Thoracic aorta (tissue), 2 donors: Measurements from ENCODE around the gene TPST1. TPM values are rescaled to one million over a fixed set of nuclear protein-coding genes. Genes with fewer than 3 reads are reported as not detected.
"Not testable (repeated sequence)": the region's sequence is repeated elsewhere in the genome, so short reads cannot be mapped to it uniquely, and the experiment has no call there.

Source experiments
- ATAC-seq: fragments of 150-250 bp; one replicate; pipeline ENCODE4 v1.8.0; 2017; ENCODE audit warnings: low read depth; ENCODE audit not compliant: insufficient number of reproducible peaks, low FRiP score
- DNase-seq: peaks from one replicate; pipeline ENCODE4 v3.0.0-alpha.2; 2020; ENCODE audit warnings: low spot score
- H3K27ac ChIP-seq, 2 donors: fragments of 200-600 bp; sonication (generic); 1 replicate in 1 of 2; 2 replicates in 1 of 2; pipeline ENCODE4 v1.5.1; 2016; ENCODE audit warnings: mild to moderate bottlenecking in 2 of 2, moderate library complexity in 2 of 2
- H3K27me3 ChIP-seq: fragments of 200-600 bp; sonication (generic); replicated peaks from 2 replicates; pipeline ENCODE4 v1.6.0; 2016; ENCODE audit warnings: mild to moderate bottlenecking; ENCODE audit not compliant: insufficient read depth
- H3K36me3 ChIP-seq: fragments of 200-600 bp; sonication (generic); one replicate; pipeline ENCODE4 v1.5.1; 2016
- H3K4me1 ChIP-seq, 2 donors: fragments of 200-600 bp; sonication (generic); 1 replicate in 1 of 2; 2 replicates in 1 of 2; pipeline versions ENCODE4 v1.5.1 to v1.6.0; 2016; ENCODE audit warnings: low read depth in 2 of 2, mild to moderate bottlenecking in 1 of 2; ENCODE audit not compliant: control insufficient read depth in 1 of 2
- H3K4me3 ChIP-seq: fragments of 200-600 bp; sonication (generic); 2 replicates; pipeline ENCODE4 v1.5.1; 2016; ENCODE audit warnings: mild to moderate bottlenecking
- H3K9me3 ChIP-seq: fragments of 200-600 bp; sonication (generic); 2 replicates; pipeline ENCODE4 v1.5.1; 2016
- CTCF ChIP-seq: fragments of 200-600 bp; sonication (generic); IDR thresholded peaks from one replicate; pipeline ENCODE4 v1.5.1; 2019; ENCODE audit warnings: antibody characterized with exemption
- total RNA-seq, 2 donors: library from RNA; depleted of rRNA; stranded (reverse); fragments of >200 nt; gene quantifications; one replicate each; pipeline versions ENCODE4 v1.1.0 to v1.2.3, GENCODE V29; 2016

The TPST1 gene
- total RNA-seq, 2 donors from 2014 or later, result 18.1 to 25.4 TPM

GRCh38 chr7:66173856-66174255, 31.3 kb upstream of the TPST1 start:
- peaks cover 0 to 10% of the 10 kb centered on the region in 2 donors for H3K4me1 ChIP-seq

GRCh38 chr7:66175006-66175405, 30.1 kb upstream of the TPST1 start:
- H3K27me3 ChIP-seq, DNase-seq, H3K4me3 ChIP-seq, H3K27ac ChIP-seq, H3K36me3 ChIP-seq, H3K9me3 ChIP-seq, ATAC-seq: not testable (repeated sequence)
- H3K4me1 ChIP-seq, result peaks cover 0 to 10% of the 10 kb centered on the region in 2 donors

More at GRCh38 chr7:66173856-66174255, 31.3 kb upstream of the TPST1 start:
- H3K36me3 ChIP-seq, result no peaks in the 10 kb centered on the region
- no peak overlapping the region for H3K4me3 ChIP-seq
- no peak for TF ChIP-seq CTCF
- no peaks in the 10 kb centered on the region for H3K9me3 ChIP-seq
- ATAC-seq, result no peak
- no peak overlapping the region for H3K27ac ChIP-seq
- DNase-seq, result no peak
- no peaks in the 10 kb centered on the region for H3K27me3 ChIP-seq

GRCh38 chr7:66176914-66177313, 28.2 kb upstream of the TPST1 start:
- Histone ChIP-seq H3K36me3 (no peaks in the 10 kb centered on the region), H3K9me3 (no peaks in the 10 kb centered on the region), H3K27me3 (no peaks in the 10 kb centered on the region), H3K4me1 (no peaks in the 10 kb centered on the region), H3K27ac (no peak overlapping the region), H3K4me3 (no peak overlapping the region)
- ATAC-seq (no peak), DNase-seq (no peak)
- no peak for TF ChIP-seq CTCF

- Histone ChIP-seq H3K4me3 (no peak overlapping the region), H3K4me1 (no peaks in the 10 kb centered on the region), H3K9me3 (no peaks in the 10 kb centered on the region), H3K36me3 (no peaks in the 10 kb centered on the region), H3K27me3 (no peaks in the 10 kb centered on the region), H3K27ac (no peak overlapping the region)
- ATAC-seq (no peak), DNase-seq (no peak)
- TF ChIP-seq CTCF, result no peak
Measured at GRCh38 chr7:66178258-66178657, 26.9 kb upstream of the TPST1 start.

GRCh38 chr7:66181329-66181728, 23.8 kb upstream of the TPST1 start:
- TF ChIP-seq CTCF, result no peak
- no peaks in the 10 kb centered on the region for H3K9me3 ChIP-seq
- no peak overlapping the region for H3K4me3 ChIP-seq
- no peak for DNase-seq
- no peak overlapping the region for H3K27ac ChIP-seq
- H3K27me3 ChIP-seq, result no peaks in the 10 kb centered on the region
- ATAC-seq, result no peak
- H3K4me1 ChIP-seq, result no peaks in the 10 kb centered on the region
- no peaks in the 10 kb centered on the region for H3K36me3 ChIP-seq

- Histone ChIP-seq H3K4me3 (no peak overlapping the region), H3K4me1 (no peaks in the 10 kb centered on the region), H3K27me3 (no peaks in the 10 kb centered on the region), H3K27ac (no peak overlapping the region), H3K36me3 (no peaks in the 10 kb centered on the region), H3K9me3 (no peaks in the 10 kb centered on the region)
- ATAC-seq (no peak), DNase-seq (no peak)
- TF ChIP-seq CTCF, result no peak
Measured at GRCh38 chr7:66181845-66182244, 23.3 kb upstream of the TPST1 start.
